VCaP (cell line): ENCODE data around the gene HAPLN1.

ENCODE experiments used
- H3K27ac ChIP-seq: fragments of 450-650 bp; 2 replicates; pipeline ENCODE4 v1.5.1; 2017
- CTCF ChIP-seq: fragments of 450-650 bp; conservative IDR thresholded peaks from 2 replicates; pipeline ENCODE4 v1.5.1; 2017; ENCODE audit warnings: mild to moderate bottlenecking, moderate library complexity

Gene HAPLN1

GRCh38 chr5:83689881-83690280, 30.8 kb downstream of the HAPLN1 start:
- TF ChIP-seq CTCF = no peak
- no peak overlapping the region for H3K27ac ChIP-seq

DNA sequence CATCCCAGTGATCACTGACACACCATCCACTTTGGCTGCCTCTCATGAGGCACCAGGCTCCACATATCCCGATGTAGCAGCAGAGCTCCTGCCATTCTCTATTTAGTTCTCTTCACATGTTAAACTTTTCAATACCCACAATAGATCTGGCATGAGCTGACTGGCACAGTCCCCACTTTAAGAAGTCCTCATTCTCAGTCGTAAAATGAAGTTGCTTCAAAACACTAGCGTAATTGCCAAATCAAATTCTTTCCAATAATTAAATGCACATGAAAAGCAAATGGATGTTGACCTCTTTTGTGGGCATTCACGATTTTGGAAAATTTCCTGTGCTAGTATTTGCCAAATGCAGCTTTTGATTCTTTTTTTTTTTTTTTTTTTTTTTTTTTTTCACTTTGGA, 32.4 kb downstream of the HAPLN1 start:
- no peak for TF ChIP-seq CTCF
- no peak overlapping the region for H3K27ac ChIP-seq

DNA sequence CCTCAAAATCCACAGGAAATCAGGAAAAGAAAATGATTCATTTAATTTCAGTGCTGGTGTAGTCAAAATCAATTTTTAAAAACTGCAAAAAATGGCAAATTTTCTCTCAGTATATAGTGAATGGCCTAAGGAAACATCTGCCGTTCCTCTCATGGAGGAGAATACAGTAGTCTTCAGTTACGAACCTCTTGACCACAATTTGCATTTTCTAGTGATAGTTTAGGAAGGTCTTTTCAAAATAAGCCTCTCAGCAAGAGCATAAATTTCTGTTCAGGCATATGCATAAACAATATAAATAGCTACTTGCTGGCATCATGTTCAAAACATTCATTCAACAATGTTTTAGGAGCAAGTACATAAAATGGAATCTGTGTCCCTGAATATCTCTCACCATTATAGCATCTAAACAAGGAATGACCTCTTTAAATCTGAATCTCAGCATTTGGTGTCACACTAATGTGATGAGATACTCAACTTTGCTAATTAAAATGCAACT, 33.5 kb downstream of the HAPLN1 start:
- TF ChIP-seq CTCF = no peak
- no peak overlapping the region for H3K27ac ChIP-seq

GRCh38 chr5:83686251-83686650, 34.4 kb downstream of the HAPLN1 start:
- TF ChIP-seq CTCF = no peak
- no peak overlapping the region for H3K27ac ChIP-seq

- H3K27ac ChIP-seq = no peak overlapping the region
- no peak for TF ChIP-seq CTCF
These were observed 36.8 kb downstream of the HAPLN1 start for GRCh38 chr5:83683836-83684235.

DNA sequence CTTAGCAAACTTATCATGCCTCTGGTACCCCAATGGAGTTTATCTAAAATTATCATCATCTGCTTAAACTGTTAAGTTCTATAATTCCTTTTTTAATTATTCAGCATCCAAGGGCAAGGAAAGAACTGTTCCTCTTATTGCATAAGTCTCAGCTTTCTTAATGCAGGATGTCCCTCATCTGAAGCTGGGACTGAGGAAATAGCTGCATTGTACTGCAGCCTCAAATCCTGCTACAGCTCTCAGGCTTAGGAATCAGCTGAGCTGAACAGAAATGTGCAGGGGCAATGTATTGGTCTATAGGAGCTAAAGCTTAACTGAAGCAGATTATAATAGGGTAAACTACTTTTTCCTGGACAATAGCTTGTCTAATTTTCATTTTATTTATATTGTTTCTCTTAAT, 48.0 kb downstream of the HAPLN1 start:
- no peak for TF ChIP-seq CTCF
- no peak overlapping the region for H3K27ac ChIP-seq

DNA sequence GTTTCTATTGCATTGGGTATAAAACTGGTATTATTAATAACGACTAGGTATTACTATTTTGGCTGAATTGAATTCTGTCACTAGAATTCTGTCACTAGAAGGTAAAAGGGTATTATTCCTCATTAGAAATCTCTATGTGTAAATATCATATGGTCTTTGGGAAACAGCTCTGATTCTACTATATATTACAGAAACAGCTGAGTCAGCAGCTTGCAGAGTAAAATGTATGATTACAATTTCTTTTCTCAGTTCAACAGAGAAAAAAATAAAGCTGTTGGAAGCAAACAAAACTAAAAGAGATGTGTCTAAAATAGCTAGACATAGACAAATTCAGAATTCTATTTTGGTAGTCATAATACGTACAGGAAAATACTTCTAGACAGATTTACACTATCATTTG, 48.5 kb downstream of the HAPLN1 start:
- no peak overlapping the region for H3K27ac ChIP-seq
- no peak for TF ChIP-seq CTCF

DNA sequence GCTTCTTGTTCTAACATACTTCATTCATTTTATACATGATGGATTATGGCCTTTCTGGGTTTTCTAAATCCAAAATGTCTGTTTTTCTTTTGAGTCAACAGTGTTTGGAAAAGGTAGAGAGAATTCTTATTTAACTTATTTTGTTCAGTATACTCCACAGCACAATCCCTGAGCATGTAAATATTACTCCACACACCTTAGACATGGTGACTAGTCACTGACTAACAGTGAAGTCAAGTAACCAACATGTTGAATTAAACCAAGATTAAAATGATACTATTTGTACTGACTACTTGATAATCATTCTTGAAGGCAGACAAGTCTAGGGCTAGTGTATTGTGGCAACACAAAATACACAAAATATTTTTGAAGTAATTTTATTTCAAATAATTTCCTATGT, 55.0 kb downstream of the HAPLN1 start:
- no peak overlapping the region for H3K27ac ChIP-seq
- TF ChIP-seq CTCF = no peak
